Right atrium auricular region (tissue), 2 donors: ENCODE data around the gene MGMT. TPM values are rescaled to one million over a fixed set of nuclear protein-coding genes. Genes with fewer than 3 reads are reported as not detected.

Experiments used
- DNase-seq: peaks from one replicate; pipeline ENCODE4 v3.0.0-alpha.2; 2019; ENCODE audit warnings: low spot score
- H3K27ac ChIP-seq, 2 donors: fragments of 200-600 bp; sonication (generic); 1 replicate in 1 of 2; 2 replicates in 1 of 2; pipeline ENCODE4 v1.5.1; 2016 to 2019
- H3K27me3 ChIP-seq, 2 donors: fragments of 200-600 bp; sonication (generic); one replicate each; pipeline versions ENCODE4 v1.5.1 to v1.6.0; 2017 to 2019
- H3K36me3 ChIP-seq: fragments of 200-600 bp; sonication (generic); one replicate; pipeline ENCODE4 v1.5.1; 2016
- H3K4me1 ChIP-seq, 2 donors: fragments of 200-600 bp; sonication (generic); one replicate each; pipeline versions ENCODE4 v1.5.1 to v1.6.0; 2017 to 2019
- H3K4me3 ChIP-seq, 2 donors: fragments of 200-600 bp; sonication (generic); 1 replicate in 1 of 2; 2 replicates in 1 of 2; pipeline ENCODE4 v1.5.1; 2017 to 2019; ENCODE audit warnings: mild to moderate bottlenecking in 1 of 2, moderate library complexity in 1 of 2
- H3K9me3 ChIP-seq, 2 donors: fragments of 200-600 bp; sonication (generic); one replicate each; pipeline ENCODE4 v1.5.1; 2019
- total RNA-seq, 2 donors: library from RNA; depleted of rRNA; stranded (reverse); fragments of >200 nt; gene quantifications; one replicate each; pipeline ENCODE4 v1.1.0, GENCODE V29; 2016
- TF ChIP-seq, protein P1 (sequence below), 2 donors: fragments of 200-600 bp; sonication (generic); IDR thresholded peaks; one replicate each; pipeline ENCODE4 v1.5.1; 2019; ENCODE audit warnings: antibody characterized with exemption in 2 of 2

MGMT gene
- total RNA-seq, 2 donors from 2014 or later = 18.2 to 19.2 TPM

GRCh38 chr10:129741280-129741977, 274.4 kb downstream of the MGMT start:
- Histone ChIP-seq H3K9me3 (no peaks in the 10 kb centered on the region), H3K4me1 (no peaks in the 10 kb centered on the region), H3K27ac (no peak overlapping the region), H3K4me3 (no peak overlapping the region), H3K36me3 (no peaks in the 10 kb centered on the region), H3K27me3 (no peaks in the 10 kb centered on the region)
- TF ChIP-seq, protein P1, sequence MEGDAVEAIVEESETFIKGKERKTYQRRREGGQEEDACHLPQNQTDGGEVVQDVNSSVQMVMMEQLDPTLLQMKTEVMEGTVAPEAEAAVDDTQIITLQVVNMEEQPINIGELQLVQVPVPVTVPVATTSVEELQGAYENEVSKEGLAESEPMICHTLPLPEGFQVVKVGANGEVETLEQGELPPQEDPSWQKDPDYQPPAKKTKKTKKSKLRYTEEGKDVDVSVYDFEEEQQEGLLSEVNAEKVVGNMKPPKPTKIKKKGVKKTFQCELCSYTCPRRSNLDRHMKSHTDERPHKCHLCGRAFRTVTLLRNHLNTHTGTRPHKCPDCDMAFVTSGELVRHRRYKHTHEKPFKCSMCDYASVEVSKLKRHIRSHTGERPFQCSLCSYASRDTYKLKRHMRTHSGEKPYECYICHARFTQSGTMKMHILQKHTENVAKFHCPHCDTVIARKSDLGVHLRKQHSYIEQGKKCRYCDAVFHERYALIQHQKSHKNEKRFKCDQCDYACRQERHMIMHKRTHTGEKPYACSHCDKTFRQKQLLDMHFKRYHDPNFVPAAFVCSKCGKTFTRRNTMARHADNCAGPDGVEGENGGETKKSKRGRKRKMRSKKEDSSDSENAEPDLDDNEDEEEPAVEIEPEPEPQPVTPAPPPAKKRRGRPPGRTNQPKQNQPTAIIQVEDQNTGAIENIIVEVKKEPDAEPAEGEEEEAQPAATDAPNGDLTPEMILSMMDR (IDR thresholded peaks at IDR 0.05) = no peak
- DNase-seq = peak; percentile 28

DNA sequence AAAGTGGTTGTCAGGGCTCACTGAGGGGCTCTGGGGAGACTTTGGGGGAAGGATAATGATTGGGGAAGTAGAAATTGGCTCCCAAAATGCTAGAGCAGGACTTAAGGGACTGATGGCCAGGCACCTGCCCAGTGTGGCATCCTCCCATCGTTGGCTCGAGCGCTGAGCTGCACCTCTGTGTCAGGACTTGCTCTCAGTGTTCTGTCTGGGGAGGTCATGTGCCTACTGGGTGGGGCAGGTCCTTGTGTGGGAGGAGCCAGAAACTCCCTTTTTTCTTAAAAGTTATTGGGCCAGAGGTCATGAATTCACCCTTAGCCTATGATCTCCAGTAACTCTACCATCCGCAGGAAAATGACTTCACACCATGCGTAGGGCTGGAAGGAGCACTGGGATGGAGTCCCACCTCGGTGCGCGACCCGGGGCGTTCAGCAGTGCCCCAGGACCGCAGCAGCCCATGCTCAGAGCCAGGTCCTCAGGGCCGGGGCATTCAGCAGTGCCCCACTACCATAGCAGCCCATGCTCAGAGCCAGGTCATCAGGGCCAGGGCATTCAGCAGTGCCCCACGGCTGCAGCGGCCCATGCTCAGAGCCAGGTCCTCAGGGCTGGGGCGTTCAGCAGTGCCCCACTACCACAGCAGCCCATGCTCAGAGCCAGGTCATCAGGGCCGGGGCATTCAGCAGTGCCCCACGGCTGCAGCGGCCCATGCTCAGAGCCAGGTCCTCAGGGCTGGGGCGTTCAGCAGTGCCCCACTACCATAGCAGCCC, 275.1 kb downstream of the MGMT start:
- TF ChIP-seq, protein P1 (IDR thresholded peaks at IDR 0.05) = no peak
- peaks cover 0 to under 1% of the 10 kb centered on the region in 2 donors for H3K9me3 ChIP-seq
- H3K27me3 ChIP-seq = no peaks in the 10 kb centered on the region
- H3K36me3 ChIP-seq = no peaks in the 10 kb centered on the region
- no peak overlapping the region for H3K27ac ChIP-seq
- H3K4me1 ChIP-seq = no peaks in the 10 kb centered on the region
- no peak for DNase-seq
- H3K4me3 ChIP-seq = no peak overlapping the region

DNA sequence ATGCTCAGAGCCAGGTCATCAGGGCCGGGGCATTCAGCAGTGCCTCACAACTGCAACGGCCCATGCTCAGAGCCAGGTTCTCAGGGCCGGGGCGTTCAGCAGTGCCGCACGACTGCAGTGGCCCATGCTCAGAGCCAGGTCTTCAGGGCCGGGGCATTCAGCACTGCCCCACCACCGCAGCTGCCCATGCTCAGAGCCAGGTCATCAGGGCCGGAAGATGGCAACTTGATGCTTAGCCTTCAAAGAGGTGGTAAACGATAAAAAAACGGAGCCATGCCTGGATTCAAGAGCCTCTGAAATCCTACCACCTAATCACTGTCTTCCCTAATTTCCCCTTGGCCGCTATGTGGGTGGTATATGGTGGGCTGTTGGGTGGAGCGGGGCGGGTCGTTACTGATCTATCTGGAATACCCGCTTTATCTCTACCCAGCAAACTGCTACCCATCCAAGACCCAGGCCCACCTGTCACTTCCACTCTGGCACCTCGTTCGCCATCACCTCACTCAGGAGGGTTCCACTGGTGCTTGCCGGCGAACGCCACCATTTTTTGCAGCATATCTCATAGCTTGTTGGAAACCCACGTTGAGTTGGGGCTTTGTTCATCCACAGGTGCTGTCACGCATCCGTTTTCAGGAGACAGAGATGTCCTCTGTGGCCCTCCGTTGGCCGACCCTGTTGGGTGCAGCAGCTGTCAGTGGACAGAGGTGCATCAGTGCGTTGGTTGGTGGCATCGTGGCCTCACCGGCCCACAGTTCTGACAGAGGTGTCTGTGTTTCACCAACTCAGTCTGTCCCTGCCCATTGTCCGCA, 275.9 kb downstream of the MGMT start:
- H3K4me1 ChIP-seq = no peaks in the 10 kb centered on the region
- no peaks in the 10 kb centered on the region for H3K36me3 ChIP-seq
- DNase-seq = peak; percentile 46
- no peak overlapping the region for H3K4me3 ChIP-seq
- TF ChIP-seq, protein P1 (IDR thresholded peaks at IDR 0.05) = no peak
- H3K27ac ChIP-seq = no peak overlapping the region
- peaks cover 0 to 9% of the 10 kb centered on the region in 2 donors for H3K9me3 ChIP-seq
- no peaks in the 10 kb centered on the region for H3K27me3 ChIP-seq

GRCh38 chr10:129743738-129744133, 276.7 kb downstream of the MGMT start:
- no peaks in the 10 kb centered on the region for H3K27me3 ChIP-seq
- H3K36me3 ChIP-seq = no peaks in the 10 kb centered on the region
- no peak for DNase-seq
- H3K9me3 ChIP-seq = peaks cover 4 to 16% of the 10 kb centered on the region in 2 donors
- H3K4me1 ChIP-seq = no peaks in the 10 kb centered on the region
- no peak overlapping the region for H3K4me3 ChIP-seq
- TF ChIP-seq, protein P1 (IDR thresholded peaks at IDR 0.05) = no peak
- H3K27ac ChIP-seq = no peak overlapping the region

DNA sequence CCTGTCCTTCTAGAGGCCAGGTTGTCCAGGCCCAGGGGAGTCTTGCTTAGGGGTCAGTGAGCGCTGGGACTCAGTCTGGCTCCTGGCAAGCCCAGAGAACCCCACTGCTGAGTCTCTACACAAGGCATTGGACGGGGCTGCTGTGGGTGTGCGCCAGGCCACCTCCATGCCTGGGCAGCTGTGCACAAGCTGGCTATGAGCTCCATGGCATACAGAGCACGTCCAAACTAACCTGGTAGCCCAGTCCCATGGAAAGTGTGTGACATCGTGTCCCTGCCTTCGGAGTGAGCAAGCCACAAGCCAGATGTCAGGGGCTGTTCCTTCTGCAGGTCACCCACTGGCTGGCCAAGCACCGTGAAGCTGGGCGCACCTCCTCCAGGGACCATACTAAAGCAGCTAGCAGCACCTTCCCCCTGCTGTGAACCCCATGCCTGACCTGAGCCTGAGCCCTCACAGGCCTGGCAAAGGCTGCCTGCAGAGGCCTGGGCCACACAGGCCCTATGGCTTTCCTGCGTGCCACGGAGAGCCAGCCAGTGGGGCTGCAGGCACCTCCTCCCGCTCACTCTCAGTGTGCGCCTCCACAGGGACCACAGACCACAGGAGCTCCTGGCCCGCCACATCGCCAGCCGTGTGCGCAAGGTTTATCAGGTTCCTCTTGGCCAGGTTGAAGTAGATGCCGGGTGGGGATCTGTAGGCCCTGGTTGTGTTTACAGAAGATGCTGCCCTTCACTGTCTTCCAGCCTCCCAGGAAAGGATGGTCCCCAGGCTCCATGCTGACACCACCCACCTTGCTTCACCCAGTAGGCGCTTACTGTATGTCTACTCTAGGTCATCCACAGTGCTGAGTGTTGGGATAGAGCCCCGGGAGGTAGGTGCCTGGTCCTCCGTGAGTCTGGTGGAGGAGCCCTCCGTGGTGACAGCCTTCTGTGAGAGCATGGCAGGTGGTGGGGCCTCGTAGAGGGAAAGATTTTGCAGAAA, 277.4 kb downstream of the MGMT start:
- Histone ChIP-seq H3K9me3 (peaks cover 4 to 23% of the 10 kb centered on the region in 2 donors), H3K4me3 (no peak overlapping the region), H3K36me3 (no peaks in the 10 kb centered on the region), H3K27me3 (no peaks in the 10 kb centered on the region), H3K4me1 (no peaks in the 10 kb centered on the region), H3K27ac (no peak overlapping the region)
- DNase-seq = peak; percentile 50
- TF ChIP-seq, protein P1 (IDR thresholded peaks at IDR 0.05) = no peak
